Osteoblast (primary cell): ENCODE data around the gene RBM38. TPM values are rescaled to one million over a fixed set of nuclear protein-coding genes. Genes with fewer than 3 reads are reported as not detected.

ENCODE experiments used
- DNase-seq: peaks from one replicate; pipeline ENCODE4 v3.0.0; 2011; ENCODE audit warnings: low spot score, mixed read lengths; ENCODE audit not compliant: insufficient read length; ENCODE audit errors: missing footprints
- H2AFZ ChIP-seq: 2 replicates; pipeline ENCODE4 v1.6.0; 2011; ENCODE audit warnings: mild to moderate bottlenecking, low read length
- H3K27ac ChIP-seq: 2 replicates; pipeline ENCODE4 v1.5.1; 2011; ENCODE audit warnings: mild to moderate bottlenecking, low read depth, low read length, moderate library complexity
- H3K27me3 ChIP-seq: 2 replicates; pipeline ENCODE4 v1.6.0; 2012; ENCODE audit warnings: mild to moderate bottlenecking, control low read depth, inconsistent platforms, low read length, moderate library complexity; ENCODE audit not compliant: insufficient read depth
- H3K36me3 ChIP-seq: 2 replicates; pipeline ENCODE4 v1.5.1; 2011; ENCODE audit warnings: mild to moderate bottlenecking, low read length, control low read depth, moderate library complexity; ENCODE audit not compliant: insufficient read depth
- H3K4me1 ChIP-seq: 2 replicates; pipeline ENCODE4 v1.5.1; 2011; ENCODE audit warnings: mild to moderate bottlenecking, low read length, control low read depth, moderate library complexity; ENCODE audit not compliant: insufficient read depth
- H3K4me2 ChIP-seq: 2 replicates; pipeline ENCODE4 v1.6.0; 2011; ENCODE audit warnings: mild to moderate bottlenecking, low read length; ENCODE audit not compliant: insufficient read depth
- H3K4me3 ChIP-seq: fragments of 200-600 bp; sonication (generic); 3 replicates; pipeline ENCODE4 v1.5.1; 2012; ENCODE audit warnings: mild to moderate bottlenecking, low read length, inconsistent platforms; ENCODE audit not compliant: insufficient read depth
- H3K79me2 ChIP-seq: 2 replicates; pipeline ENCODE4 v1.6.0; 2012; ENCODE audit warnings: mild to moderate bottlenecking, low read length, control low read depth, inconsistent platforms; ENCODE audit not compliant: insufficient read depth
- H3K9me3 ChIP-seq: 2 replicates; pipeline ENCODE4 v1.5.1; 2011; ENCODE audit warnings: low read depth, low read length, control low read depth
- H4K20me1 ChIP-seq: 2 replicates; pipeline ENCODE4 v1.6.0; 2012; ENCODE audit warnings: mild to moderate bottlenecking, low read length, control low read depth; ENCODE audit not compliant: insufficient read depth
- CTCF ChIP-seq: IDR thresholded peaks from 2 replicates; pipeline ENCODE4 v1.5.1; 2011; ENCODE audit warnings: mild to moderate bottlenecking, low read depth, low read length, moderate library complexity; ENCODE audit errors: extremely low read depth
- total RNA-seq: library from RNA; depleted of rRNA; stranded (reverse); fragments of >200 nt; gene quantifications from 2 replicates; pipeline ENCODE4 v1.2.3, GENCODE V29; 2012

Gene RBM38
- total RNA-seq, 1 donor: 2.9 TPM

- Histone ChIP-seq H3K4me3 (no peak overlapping the region), H3K79me2 (no peaks in the 10 kb centered on the region), H4K20me1 (no peaks in the 10 kb centered on the region), H3K27me3 (peaks cover 15% of the 10 kb centered on the region), H3K4me2 (no peak overlapping the region), H3K4me1 (no peaks in the 10 kb centered on the region), H3K27ac (no peak overlapping the region), H3K36me3 (no peaks in the 10 kb centered on the region), H3K9me3 (no peaks in the 10 kb centered on the region), H2AFZ (no peak overlapping the region)
- no peak for DNase-seq
- TF ChIP-seq CTCF: no peak
Measured at GRCh38 chr20:57438552-57438951, 47.4 kb downstream of the RBM38 start.

GRCh38 chr20:57439432-57439831, 48.2 kb downstream of the RBM38 start:
- H3K4me1 ChIP-seq: no peaks in the 10 kb centered on the region
- no peak overlapping the region for H3K4me3 ChIP-seq
- no peaks in the 10 kb centered on the region for H3K9me3 ChIP-seq
- no peaks in the 10 kb centered on the region for H3K79me2 ChIP-seq
- H3K27ac ChIP-seq: no peak overlapping the region
- no peak for DNase-seq
- peaks cover 15% of the 10 kb centered on the region for H3K27me3 ChIP-seq
- H2AFZ ChIP-seq: no peak overlapping the region
- no peak for TF ChIP-seq CTCF
- H4K20me1 ChIP-seq: no peaks in the 10 kb centered on the region
- H3K36me3 ChIP-seq: no peaks in the 10 kb centered on the region
- H3K4me2 ChIP-seq: no peak overlapping the region

GRCh38 chr20:57439993-57440392, 48.8 kb downstream of the RBM38 start:
- H3K79me2 ChIP-seq: no peaks in the 10 kb centered on the region
- no peak overlapping the region for H3K27ac ChIP-seq
- H2AFZ ChIP-seq: no peak overlapping the region
- H4K20me1 ChIP-seq: no peaks in the 10 kb centered on the region
- H3K36me3 ChIP-seq: no peaks in the 10 kb centered on the region
- H3K4me1 ChIP-seq: no peaks in the 10 kb centered on the region
- no peak overlapping the region for H3K4me2 ChIP-seq
- peaks cover 13% of the 10 kb centered on the region for H3K27me3 ChIP-seq
- no peak overlapping the region for H3K4me3 ChIP-seq
- no peaks in the 10 kb centered on the region for H3K9me3 ChIP-seq
- TF ChIP-seq CTCF: no peak
- no peak for DNase-seq

- H4K20me1 ChIP-seq: no peaks in the 10 kb centered on the region
- no peak overlapping the region for H3K4me2 ChIP-seq
- TF ChIP-seq CTCF: no peak
Measured at GRCh38 chr20:57440678-57441509, 49.7 kb downstream of the RBM38 start.

More at GRCh38 chr20:57440678-57441509, 49.7 kb downstream of the RBM38 start:
- no peaks in the 10 kb centered on the region for H3K79me2 ChIP-seq
- H3K27ac ChIP-seq: no peak overlapping the region
- H3K27me3 ChIP-seq: peaks cover 4% of the 10 kb centered on the region
- H3K9me3 ChIP-seq: peaks cover 2% of the 10 kb centered on the region
- DNase-seq: peak; percentile 94
- peak overlapping the region; percentile 54 for H2AFZ ChIP-seq
- H3K36me3 ChIP-seq: no peaks in the 10 kb centered on the region
- H3K4me1 ChIP-seq: no peaks in the 10 kb centered on the region
- no peak overlapping the region for H3K4me3 ChIP-seq
